Fibroblast of villous mesenchyme (primary cell): ENCODE data around the gene BDP1. TPM values are rescaled to one million over a fixed set of nuclear protein-coding genes. Genes with fewer than 3 reads are reported as not detected.
A peak's percentile ranks its signal among the peaks of the same experiment; 100 is the strongest.
"Not testable (repeated sequence)": the region's sequence is repeated elsewhere in the genome, so short reads cannot be mapped to it uniquely, and the experiment has no call there.

Experiments used
- DNase-seq: peaks from one replicate; pipeline ENCODE4 v3.0.0-alpha.2; 2010; ENCODE audit warnings: low read depth
- H3K4me3 ChIP-seq: 2 replicates; pipeline ENCODE4 v1.5.1; 2011; ENCODE audit warnings: low read depth, mild to moderate bottlenecking, low read length
- CTCF ChIP-seq: IDR thresholded peaks from 2 replicates; pipeline ENCODE4 v1.5.1; 2012; ENCODE audit warnings: low read depth, mild to moderate bottlenecking, low read length; ENCODE audit not compliant: insufficient read depth
- total RNA-seq: library from RNA; depleted of rRNA; stranded (reverse); fragments of >200 nt; gene quantifications from 2 replicates; pipeline ENCODE4 v1.2.3, GENCODE V29; 2012

The BDP1 gene
- total RNA-seq, 1 donor: 28.5 TPM

GRCh38 chr5:71471193-71471592, 15.7 kb downstream of the BDP1 start:
- peak; percentile 32 for DNase-seq
- TF ChIP-seq CTCF: no peak
- H3K4me3 ChIP-seq: no peak overlapping the region

GRCh38 chr5:71475788-71476384, 20.4 kb downstream of the BDP1 start:
- TF ChIP-seq CTCF: peak; percentile 80
- DNase-seq: peak; percentile 17
- no peak overlapping the region for H3K4me3 ChIP-seq

GRCh38 chr5:71481441-71481840, 26.0 kb downstream of the BDP1 start:
- DNase-seq: no peak
- TF ChIP-seq CTCF: no peak

GRCh38 chr5:71482132-71482531, 26.7 kb downstream of the BDP1 start:
- peak; percentile 43 for DNase-seq
- TF ChIP-seq CTCF: no peak
- no peak overlapping the region for H3K4me3 ChIP-seq

More at GRCh38 chr5:71481441-71481840, 26.0 kb downstream of the BDP1 start:
- no peak overlapping the region for H3K4me3 ChIP-seq

GRCh38 chr5:71483355-71483754, 27.9 kb downstream of the BDP1 start:
- no peak overlapping the region for H3K4me3 ChIP-seq
- TF ChIP-seq CTCF: no peak
- DNase-seq: peak; percentile 63

- no peak for DNase-seq
- TF ChIP-seq CTCF: no peak
Measured at GRCh38 chr5:71492817-71493615, 37.6 kb downstream of the BDP1 start.

GRCh38 chr5:71494202-71494601, 38.8 kb downstream of the BDP1 start:
- DNase-seq, H3K4me3 ChIP-seq: not testable (repeated sequence)

More at GRCh38 chr5:71492817-71493615, 37.6 kb downstream of the BDP1 start:
- H3K4me3 ChIP-seq: no peak overlapping the region

- H3K4me3 ChIP-seq, DNase-seq: not testable (repeated sequence)
Measured at GRCh38 chr5:71498756-71499155, 43.3 kb downstream of the BDP1 start.
